HL-60 (cell line): ENCODE results near the gene DDIT4L.

ENCODE experiments used
- CTCF ChIP-seq: IDR thresholded peaks from one replicate; pipeline ENCODE4 v1.5.1; 2011; ENCODE audit warnings: low read length, control low read depth, inconsistent platforms; ENCODE audit not compliant: insufficient read depth
- POLR2AphosphoS5 ChIP-seq: IDR thresholded peaks from 2 replicates; pipeline ENCODE4 v1.6.1; 2012; ENCODE audit warnings: low read depth
- REST ChIP-seq: IDR thresholded peaks from 2 replicates; pipeline ENCODE4 v1.6.1; 2012; ENCODE audit warnings: low read depth; ENCODE audit not compliant: insufficient replicate concordance

- TF ChIP-seq CTCF, result no peak
- no peak for TF ChIP-seq REST
- TF ChIP-seq POLR2AphosphoS5, result no peak
These were observed 34.5 kb upstream of the DDIT4L start for GRCh38 chr4:100224721-100225120.
